NB4 (cell line): Measurements from ENCODE around the gene STEAP3.

Experiments
- MYC ChIP-seq: IDR thresholded peaks from 2 replicates; pipeline ENCODE4 v1.6.1; 2011; ENCODE audit warnings: low read depth, low read length
- POLR2A ChIP-seq: IDR thresholded peaks from 2 replicates; pipeline ENCODE4 v1.6.1; 2011; ENCODE audit warnings: mild to moderate bottlenecking; ENCODE audit not compliant: insufficient read length; ENCODE audit errors: extremely low read depth
- TF ChIP-seq, protein P1 (sequence below): IDR thresholded peaks from one replicate; pipeline ENCODE4 v1.5.1; 2012; ENCODE audit warnings: low read depth, low read length

DNA sequence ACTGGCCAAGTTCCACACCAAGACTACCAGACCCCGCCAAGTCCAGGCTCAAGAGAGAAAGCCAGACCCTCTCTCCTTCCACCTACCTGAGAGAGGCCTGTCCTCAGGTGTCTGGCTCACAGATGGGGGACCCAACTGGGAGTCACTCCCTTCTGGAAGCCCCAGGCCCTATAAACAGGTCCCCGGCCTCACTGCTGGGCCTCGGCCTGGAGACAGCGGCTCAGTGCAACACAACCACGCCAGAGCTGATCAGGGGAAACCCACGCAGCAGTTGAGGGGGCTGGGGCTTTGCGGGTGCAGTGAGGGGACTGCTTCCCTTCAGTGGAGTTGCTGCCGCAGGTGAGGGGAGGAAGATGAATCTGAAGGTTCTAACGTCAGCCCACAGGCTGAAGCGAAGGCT lies 42.2 kb upstream of the STEAP3 start:
- TF ChIP-seq, protein P1, sequence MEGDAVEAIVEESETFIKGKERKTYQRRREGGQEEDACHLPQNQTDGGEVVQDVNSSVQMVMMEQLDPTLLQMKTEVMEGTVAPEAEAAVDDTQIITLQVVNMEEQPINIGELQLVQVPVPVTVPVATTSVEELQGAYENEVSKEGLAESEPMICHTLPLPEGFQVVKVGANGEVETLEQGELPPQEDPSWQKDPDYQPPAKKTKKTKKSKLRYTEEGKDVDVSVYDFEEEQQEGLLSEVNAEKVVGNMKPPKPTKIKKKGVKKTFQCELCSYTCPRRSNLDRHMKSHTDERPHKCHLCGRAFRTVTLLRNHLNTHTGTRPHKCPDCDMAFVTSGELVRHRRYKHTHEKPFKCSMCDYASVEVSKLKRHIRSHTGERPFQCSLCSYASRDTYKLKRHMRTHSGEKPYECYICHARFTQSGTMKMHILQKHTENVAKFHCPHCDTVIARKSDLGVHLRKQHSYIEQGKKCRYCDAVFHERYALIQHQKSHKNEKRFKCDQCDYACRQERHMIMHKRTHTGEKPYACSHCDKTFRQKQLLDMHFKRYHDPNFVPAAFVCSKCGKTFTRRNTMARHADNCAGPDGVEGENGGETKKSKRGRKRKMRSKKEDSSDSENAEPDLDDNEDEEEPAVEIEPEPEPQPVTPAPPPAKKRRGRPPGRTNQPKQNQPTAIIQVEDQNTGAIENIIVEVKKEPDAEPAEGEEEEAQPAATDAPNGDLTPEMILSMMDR: no peak
- no peak for TF ChIP-seq POLR2A
- TF ChIP-seq MYC: no peak
